Putamen (tissue), 1 donor: ENCODE measurements around the gene GCFC2.

Experiments
- DNase-seq: peaks from one replicate; pipeline ENCODE4 v3.0.0-alpha.2; 2016; ENCODE audit warnings: low spot score

GCFC2 gene

DNA sequence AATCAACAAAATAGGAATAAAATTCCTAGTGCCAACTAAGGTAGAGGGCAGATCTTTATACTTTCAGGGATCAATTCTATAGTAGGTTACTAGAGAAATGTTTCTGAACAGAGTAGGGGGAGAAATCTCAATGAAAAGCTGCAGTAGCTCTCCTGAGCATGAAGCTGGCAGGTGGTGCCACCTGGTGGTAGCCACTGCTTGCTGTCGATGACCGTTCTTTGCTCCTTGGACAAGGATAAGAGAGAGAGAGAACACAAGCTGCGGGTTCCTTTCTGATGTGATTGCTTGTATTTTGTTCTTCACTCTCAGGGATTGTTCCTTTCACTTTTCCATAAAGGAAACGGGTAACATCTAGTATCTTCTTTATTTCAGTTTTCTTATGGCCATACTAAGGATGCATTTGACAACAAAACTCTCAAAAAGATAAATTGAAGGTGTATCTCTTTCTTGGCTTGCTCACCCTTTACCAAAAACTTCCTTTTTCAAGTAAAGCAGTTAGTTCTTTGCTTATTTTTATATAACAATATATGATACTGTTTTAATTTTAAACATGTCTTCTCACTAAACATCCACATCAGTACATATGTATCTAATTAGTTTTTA lies 82.7 kb downstream of the GCFC2 start:
- peak; percentile 45 for DNase-seq

DNA sequence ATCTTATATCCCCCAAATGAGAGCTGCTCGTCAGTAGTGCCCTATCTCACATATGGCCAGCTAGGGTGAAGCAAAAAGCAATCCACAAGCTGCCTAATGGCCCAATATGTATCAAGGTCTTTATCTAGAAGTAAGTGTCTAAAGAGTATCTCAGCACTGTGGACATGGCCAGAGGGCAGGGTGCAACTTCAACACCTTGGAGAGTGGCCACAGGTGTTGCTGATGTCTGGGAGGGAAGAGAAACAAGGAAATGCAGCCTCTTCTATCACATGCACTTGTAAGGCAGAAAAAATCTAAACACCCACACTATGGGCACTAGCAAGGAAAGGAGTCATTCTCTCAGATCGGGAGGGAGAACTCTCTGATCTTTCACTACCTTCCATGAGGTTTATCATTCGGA lies 87.8 kb downstream of the GCFC2 start:
- DNase-seq, result no peak

- no peak for DNase-seq
These were observed 88.2 kb downstream of the GCFC2 start for GRCh38 chr2:75622500-75622899.

- no peak for DNase-seq
These were observed 89.5 kb downstream of the GCFC2 start for GRCh38 chr2:75621228-75621627.

GRCh38 chr2:75619956-75620740 lies 90.6 kb downstream of the GCFC2 start:
- no peak for DNase-seq

GRCh38 chr2:75616933-75617332 lies 93.8 kb downstream of the GCFC2 start:
- no peak for DNase-seq

DNA sequence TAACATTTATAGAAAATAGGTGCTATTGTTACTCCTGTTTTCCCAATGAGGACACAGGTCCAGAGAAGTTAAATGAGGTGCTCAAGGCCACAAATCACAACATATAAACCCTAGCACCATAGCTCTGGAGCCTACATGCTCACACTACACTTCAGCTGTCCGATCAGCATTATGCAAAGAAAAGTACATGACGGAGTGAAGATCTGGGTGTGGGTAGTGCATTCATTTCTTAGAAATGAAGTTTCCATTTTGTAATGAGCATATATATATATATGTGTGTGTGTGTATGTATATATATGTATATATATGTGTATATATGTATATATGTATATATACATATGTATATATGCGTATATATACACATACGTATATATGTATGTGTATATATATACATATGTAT lies 94.3 kb downstream of the GCFC2 start:
- DNase-seq, result no peak

GRCh38 chr2:75614162-75614651 lies 96.5 kb downstream of the GCFC2 start:
- DNase-seq, result no peak

GRCh38 chr2:75612862-75613243 lies 97.9 kb downstream of the GCFC2 start:
- DNase-seq, result no peak
